HG02943 (cell line): ENCODE results near the gene CDK5RAP3.
"Not testable (repeated sequence)": the region's sequence is repeated elsewhere in the genome, so short reads cannot be mapped to it uniquely, and the experiment has no call there.

Experiments
- ATAC-seq: cut with Tn5 transposase; IDR thresholded peaks from one replicate; pipeline ENCODE4 v1.9.1; 2021; ENCODE audit warnings: mild to moderate bottlenecking, low read depth, moderate library complexity; ENCODE audit not compliant: unreplicated experiment

The CDK5RAP3 gene

GRCh38 chr17:47995241-47995935 lies 24.5 kb downstream of the CDK5RAP3 start:
- no peak for ATAC-seq

DNA sequence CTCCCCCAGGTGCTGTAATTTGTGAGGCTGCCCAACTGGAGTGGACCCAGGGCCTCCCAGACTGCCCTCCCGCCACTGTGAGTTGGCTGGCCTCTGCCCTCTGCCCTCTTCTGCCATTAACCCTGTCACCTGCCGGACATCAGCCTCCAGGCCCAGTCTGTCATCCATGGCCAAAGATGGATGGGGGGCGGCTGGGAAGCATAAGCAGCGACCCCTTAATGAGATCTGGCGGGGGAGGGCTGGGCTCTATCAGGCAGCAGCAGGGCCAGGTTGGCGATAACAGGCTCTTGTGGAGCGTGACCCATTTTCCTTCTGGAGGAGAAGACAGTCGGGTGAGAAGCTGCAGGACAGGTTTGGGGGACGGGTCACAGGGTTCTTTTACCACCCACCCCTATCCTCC lies 25.3 kb downstream of the CDK5RAP3 start:
- no peak for ATAC-seq

GRCh38 chr17:47997586-47997985 lies 26.7 kb downstream of the CDK5RAP3 start:
- no peak for ATAC-seq

DNA sequence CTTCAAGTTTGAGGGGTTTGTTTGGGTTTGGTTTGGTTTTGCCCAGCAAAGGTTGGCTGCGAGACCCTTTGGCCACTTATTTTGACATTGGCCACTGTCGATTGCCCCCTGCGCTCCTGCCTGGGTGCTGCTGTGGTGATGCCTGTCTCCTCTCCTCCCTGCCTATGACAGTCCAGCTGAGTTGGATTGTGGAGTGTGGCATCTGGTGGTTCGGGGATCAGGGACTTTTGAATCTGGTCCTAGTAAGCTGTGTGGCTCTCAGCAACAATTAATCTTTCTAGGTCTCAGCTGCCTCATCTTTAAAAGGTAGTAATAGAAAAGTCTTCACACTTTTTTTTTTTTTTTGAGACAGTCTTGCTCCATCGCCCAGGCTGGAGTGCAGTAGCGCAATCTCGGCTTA lies 27.1 kb downstream of the CDK5RAP3 start:
- ATAC-seq, result no peak

DNA sequence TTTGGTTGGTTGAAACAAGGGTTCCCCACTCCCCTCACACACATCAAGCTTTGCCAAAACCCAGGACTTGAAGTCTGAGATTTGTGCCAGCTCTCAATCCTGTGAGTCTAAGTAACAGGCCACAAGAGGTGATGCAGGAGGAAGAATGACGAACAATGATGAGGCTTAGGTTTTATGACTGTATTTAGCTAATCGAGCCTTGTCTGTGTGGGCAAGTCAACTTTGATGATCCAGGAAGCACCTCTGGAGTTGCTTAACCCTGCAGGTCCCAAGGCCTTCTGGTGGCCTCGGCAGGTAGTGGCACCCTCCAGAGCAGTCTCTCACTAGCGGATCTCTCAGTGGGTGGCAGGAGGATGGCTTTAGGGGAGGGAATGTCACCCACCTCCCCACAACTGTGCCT lies 28.7 kb downstream of the CDK5RAP3 start:
- no peak for ATAC-seq

- ATAC-seq, result no peak
Measured at GRCh38 chr17:48001197-48001596, 30.3 kb downstream of the CDK5RAP3 start.

DNA sequence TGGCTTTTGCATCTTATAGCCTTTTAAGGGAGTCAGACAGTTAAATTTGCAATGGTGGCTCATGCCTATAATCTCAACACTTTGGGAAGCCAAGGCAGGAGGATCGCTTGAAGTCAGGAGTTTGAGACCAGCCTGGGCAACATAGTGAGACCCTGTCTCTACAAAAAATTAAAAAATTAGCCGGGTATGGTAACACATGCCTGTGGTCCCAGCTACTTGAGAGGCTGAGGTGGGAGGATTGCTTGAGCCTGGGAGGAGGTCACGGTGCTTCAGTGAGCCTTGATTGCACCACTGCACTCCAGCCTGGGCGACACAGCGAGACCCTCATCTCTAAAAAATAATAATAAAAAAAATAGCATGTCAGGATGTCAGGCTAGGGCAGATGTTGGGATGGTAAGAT lies 30.7 kb downstream of the CDK5RAP3 start:
- not testable (repeated sequence) for ATAC-seq

DNA sequence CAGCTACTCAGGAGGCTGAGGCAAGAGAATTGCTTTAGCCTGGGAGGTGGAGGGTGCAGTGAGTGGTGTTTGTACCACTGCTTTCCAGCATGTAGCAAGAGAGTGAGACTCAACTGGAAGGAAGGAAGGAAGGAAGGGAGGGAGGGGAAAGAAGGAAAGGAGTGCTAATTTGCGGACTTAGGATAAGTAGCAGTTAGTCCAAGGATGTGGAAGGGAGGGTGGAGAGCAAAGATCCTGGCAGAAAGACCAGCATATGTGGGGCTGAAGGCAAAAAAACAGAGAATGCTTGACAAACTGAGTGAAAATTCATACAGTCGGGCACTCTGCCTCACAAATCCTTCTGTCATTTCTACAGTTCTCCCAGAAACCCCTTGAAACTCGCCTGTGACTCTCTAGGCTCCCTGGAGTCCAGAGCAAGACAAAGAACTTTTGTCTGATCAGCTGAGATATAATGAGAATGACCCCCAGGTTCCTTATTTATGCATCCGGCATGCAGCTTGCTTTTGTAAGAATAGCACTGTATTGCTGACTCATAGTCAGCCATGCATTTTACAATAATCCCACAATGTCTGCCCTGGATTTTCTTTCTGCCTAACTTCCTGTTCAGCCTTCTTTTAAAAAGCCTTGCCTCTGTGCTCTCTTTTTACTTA lies 31.5 kb downstream of the CDK5RAP3 start:
- ATAC-seq, result no peak

DNA sequence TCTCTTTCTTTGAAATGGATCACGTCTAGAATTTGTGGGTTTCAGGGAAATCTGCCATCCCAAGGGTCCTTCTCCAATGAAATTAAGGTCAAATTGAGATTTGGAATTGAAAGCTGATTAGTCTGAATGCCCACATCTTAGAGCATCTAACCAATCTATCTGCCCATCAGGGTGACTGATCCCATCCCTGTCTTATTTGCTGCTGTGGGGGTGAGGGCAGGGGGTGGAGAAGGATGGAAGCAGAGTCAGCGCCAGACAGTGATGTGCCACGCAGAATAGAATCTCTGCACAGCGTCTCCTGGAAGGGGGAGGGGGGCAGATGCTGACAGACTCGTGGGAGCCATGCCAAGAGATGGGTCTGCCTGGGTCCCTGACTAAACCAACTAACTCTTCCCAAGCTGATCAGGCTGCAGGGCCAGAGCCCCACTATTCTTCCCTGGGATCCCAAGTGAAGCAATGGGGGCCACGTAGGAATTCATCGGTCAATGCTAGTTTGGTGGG lies 32.1 kb downstream of the CDK5RAP3 start:
- no peak for ATAC-seq

DNA sequence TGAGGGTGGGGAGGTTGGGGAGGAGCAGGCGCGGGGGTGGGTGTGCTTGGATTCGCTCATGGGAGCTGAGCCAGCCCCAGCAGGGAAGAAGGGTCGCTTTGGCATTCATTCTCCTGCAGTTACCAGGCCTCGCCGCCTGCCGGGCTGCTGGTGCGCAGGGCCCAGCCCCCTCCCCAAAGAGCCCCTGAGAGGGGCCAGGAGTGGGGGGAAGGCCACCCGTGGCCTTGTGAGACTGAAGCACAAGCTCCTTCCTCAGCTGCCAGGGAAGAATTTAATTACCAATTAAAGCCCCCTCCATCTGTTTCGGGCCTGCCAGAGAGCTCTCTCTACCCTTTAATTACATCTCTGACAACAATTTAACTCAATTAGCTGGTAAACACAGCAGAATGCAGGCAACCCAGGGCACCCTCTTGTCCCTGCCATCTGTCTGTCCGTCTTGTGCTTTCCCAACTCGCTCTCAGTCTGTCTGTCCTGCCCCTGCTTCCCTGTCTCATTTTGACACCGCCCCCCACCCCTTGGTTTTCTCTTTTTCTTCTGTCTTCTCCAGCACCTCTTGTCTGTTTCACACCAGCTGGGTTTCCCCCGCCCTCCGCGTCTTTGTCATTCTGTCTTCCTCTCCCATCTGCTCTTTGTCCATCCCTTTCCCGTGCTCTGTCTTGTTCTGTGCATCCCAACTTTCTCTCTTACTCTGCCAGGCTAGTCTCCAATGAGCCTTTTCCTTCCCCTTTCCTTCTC lies 32.7 kb downstream of the CDK5RAP3 start:
- ATAC-seq, result no peak

DNA sequence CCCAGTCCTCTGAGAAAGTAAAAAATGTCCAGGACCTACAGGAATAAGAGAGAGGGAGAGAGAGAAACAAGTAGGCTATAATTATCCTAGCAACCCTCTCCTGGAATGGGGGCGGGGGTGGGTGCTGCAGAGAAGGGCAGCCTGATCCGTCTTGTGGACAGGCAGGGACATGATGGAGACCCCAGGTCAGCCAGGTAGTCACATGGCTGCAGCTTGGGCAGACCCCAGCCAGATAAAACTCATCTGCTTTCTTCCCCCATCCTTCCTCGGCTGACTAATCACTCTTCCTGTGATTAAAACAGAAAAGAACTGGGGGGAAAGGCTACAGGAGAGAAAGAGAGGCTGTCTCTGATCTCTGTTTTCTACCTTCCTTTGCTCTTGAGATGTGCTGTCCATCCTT lies 34.1 kb downstream of the CDK5RAP3 start:
- no peak for ATAC-seq

DNA sequence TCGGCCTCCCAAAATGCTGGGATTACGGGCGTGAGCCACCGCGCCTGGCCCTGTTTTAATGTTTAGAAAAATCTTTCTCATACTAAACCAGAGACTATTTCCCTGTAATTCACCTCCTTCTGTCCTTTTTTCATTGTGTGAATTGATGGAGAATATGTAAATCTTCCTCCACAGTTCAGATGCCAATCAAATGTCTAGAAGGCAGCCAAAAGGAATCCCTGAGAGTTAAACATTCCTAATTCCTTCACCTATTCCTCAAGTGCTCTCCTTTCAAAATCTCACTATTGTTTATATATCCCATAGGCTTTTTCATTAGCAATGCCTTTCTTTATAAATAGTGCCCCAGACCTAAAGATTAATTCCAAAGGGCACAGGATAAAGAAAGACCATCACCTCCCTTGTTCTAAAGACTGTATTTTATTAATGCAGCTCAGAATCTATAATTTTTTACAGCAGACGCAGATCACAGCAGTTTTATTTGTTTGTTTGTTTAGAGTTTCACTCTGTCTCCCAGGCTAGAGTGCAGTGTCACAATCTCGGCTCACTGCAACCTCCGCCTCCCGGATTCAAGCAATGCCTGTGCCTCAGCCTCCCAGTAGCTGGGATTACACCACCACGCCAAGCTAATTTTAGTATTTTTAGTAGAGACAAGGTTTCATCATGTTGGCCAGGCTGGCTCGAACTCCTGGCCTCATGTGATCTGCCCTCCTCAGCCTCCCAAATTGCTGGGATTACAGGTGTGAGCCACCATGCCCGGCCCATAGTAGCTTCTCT lies 36.2 kb downstream of the CDK5RAP3 start:
- ATAC-seq, result no peak

DNA sequence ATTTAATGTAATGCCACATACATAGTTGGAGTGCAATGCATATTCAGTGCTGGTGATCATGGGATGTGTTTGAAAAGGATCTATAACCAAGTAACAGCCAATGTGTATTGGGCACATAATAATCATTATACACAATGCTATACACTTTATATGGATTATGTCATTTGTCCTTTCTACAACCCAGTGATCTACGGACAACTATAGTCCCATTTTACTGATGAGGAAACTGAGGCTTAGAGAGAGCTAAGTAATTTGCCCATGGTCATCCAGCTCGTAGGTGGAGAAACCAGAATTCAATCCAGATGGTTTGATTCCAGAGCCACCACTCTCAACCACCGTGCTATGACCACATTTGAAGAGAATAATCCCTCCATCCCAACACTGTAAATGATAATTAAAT lies 39.3 kb downstream of the CDK5RAP3 start:
- no peak for ATAC-seq

DNA sequence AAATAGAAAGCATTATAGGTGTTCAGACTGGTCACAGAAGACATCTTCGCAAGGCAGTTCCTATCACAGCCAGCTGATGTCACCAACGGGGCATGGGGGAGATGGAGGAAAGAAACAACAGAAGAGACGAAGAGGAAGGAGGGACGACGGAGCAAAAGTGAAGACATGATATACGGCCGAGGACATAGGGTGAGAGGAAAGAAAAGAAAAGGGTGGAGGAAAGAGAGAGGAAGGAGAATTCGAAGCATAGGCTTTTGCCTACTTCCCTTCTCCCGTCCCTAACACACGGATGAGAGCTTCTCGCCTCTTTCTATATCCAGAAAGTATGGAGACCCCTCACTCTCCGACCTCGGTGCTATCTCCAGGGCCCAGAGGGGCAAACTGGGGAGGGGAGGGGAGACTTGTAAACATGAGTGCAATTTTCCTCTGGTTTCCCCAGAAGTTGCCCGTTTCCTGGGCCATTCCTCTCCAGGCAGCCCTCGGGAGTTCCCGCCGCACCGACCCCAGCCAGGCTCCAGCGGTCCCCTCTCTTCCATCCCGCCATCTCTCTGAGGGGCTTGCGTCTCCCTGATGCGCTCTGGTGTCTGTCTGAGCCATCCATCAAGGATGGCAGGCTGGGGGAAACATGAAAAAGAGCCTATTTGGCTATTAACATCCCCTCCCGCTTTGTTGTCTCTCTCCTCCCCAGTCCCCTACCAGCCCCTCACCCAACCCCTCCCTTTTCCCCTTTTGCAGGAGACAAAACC lies 40.7 kb downstream of the CDK5RAP3 start:
- ATAC-seq, result no peak

DNA sequence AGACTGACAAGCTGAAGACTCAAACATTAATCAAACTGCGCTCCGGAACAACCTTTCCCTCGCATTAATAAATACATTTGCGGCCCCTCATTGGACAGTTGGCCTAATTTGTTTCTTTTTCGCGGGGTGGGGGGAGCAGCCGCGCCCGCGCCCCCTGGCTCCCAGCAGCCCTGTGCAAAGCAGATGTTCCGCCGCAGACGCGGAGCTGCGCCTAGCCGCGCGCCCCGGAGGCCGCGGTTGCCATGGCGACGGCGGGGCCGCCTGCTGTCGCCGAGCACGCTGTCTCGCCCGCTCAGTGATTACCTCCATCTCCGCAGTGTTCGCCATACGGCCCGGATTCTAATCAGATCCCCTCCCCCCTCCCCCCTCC lies 41.2 kb downstream of the CDK5RAP3 start:
- no peak for ATAC-seq

DNA sequence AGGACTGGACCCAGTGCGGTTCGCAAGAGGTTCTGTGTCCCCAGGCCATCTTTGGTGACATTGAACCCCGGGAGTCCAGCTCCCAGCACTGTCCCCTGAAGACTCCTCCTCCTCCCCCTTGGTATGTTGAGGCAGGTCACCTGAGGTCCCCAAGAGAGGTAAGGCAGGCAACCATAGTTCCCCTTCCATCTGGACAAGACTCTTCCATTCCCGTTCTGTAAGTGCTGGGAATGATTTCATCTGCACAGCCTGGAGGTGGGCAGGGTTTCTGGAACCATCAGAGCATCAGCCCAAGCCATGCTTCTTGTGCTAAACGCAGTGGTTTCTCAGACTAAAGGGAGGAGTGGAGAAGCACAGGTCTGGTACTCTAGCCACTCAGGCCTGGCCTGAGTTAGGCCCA lies 41.7 kb downstream of the CDK5RAP3 start:
- ATAC-seq, result no peak

GRCh38 chr17:48013876-48014594 lies 43.1 kb downstream of the CDK5RAP3 start:
- ATAC-seq, result no peak

DNA sequence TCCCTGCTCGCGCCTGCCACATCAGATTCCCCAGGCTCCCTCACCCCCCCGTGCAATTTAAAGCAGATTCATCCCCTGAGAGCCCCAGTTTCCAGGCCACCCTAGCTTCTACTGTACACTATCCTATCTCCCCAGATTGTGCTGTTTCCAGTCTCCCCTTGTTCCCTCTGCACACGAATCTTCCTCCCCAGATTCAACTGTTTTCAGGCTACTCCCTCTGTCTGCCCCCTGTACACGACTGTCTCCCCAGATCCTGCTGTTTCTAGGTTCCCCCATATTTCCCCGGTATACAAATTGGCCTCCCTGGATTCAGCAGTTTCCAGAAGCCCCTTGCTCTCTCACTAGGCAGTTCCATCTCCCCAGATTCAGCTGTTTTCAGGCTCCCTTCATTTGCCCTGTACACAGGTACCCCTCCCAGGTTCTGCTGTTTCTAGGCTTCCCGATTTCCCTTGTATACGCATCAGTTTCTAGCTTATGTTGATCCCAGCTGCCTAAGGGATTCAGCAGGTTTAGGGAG lies 43.7 kb downstream of the CDK5RAP3 start:
- no peak for ATAC-seq

DNA sequence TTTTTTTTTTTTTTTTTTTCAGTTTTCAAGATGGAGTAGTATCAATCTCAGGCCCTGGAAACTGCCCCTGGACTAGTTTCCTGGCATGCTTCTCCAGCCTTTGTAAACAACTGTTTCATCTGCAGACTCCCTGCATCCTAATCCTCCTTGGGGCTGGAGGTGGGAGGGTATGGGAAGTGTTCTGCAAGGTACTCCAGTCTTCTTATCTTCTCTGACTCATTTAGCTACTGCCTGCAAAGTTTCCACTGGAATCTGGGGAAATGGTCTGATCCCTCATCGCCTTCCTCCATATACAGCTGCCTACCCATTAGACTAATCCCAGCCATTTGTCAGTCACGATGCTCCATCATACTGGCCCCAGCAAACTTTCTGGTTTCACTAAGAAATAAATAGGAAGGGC lies 45.2 kb downstream of the CDK5RAP3 start:
- ATAC-seq, result no peak
